Posterior cingulate gyrus (tissue), 11 donors: ENCODE results near the gene IRF2.

Source experiments
- DNase-seq, 10 donors: peaks; one replicate each; pipeline versions ENCODE4 v3.0.0 to v3.0.0-alpha.2; 2020 to 2021; ENCODE audit warnings: mixed read lengths in 3 of 10
- intact Hi-C: fragments of 100-400 bp; cut with DNase I; formaldehyde crosslinking; loops from one replicate; pipeline ENCODE4 v1.15.1; 2023

Gene IRF2

DNA sequence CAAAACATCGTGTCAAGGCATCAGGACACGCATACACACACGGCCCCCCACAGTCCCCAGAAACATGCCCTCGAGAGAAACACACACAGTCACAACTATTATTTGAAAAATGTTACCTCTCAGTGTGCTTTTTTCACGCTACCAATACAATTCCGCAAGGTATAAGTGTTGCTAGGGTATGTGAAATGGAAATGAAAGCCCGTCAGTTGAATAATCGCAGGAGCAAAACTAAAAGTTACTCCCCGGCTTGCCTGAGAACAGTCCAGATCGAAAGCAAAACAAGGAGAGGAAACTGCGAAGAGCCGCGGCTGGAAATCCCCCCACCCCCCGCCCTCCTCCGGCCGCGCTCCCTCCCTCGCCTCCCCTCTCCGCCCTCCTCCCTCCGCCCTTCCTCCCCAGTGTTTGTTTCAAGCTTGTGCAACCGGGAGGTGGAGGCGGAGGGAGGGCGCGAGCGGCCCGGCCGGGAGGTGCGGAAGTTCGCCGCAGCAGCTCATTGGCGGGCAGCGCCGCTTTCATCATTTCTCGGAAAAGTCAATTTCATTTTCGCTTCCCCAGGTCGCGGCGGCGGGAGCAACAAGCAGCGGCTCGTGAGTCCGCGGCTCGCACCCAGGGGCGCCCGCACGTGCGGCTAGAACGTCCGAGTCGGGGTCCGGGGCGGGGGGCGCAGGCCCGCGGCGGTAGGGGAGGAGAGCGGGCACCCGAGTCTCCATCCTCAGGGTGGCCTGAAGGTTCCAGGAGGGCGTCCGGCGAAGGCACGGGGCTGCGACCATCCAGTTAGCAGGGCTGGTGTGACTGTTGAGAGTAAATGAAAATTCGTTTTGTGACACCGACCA lies at the start of gene IRF2:
Gene IRF2, minus strand, starts transcription at position 288 of the 833 bp plus-strand sequence. CDS start 45,486 bp downstream, outside the sequence.
- DNase-seq, result peak; percentile 88 to 99 (median 94)
- intact Hi-C loops, result loop anchor here (1.0 to 10.0 kb wide), 6 partner anchors 38 to 173 kb away; partner anchors contain the start of genes CASP3 and PRIMPOL

DNA sequence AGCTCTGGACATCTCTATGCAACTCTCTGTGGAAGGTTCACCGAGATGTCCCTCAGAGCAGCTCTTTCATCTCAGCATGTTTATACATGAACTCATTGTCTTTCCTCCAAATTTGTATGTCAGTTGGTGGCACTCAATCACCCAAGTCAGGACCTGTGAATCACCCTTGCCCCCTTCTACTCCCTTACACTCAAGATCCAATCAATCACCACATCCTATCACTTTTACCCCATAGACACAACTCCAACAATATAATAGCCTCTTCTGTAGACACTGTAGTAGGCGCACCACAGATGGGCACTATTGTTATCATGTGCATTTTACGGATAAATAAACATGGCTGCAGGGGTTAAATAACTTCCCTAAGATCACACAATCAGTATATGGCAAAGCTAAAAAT lies 41.3 kb upstream of the IRF2 start:
- intact Hi-C loops, result no loop called here
- DNase-seq, result no peak

DNA sequence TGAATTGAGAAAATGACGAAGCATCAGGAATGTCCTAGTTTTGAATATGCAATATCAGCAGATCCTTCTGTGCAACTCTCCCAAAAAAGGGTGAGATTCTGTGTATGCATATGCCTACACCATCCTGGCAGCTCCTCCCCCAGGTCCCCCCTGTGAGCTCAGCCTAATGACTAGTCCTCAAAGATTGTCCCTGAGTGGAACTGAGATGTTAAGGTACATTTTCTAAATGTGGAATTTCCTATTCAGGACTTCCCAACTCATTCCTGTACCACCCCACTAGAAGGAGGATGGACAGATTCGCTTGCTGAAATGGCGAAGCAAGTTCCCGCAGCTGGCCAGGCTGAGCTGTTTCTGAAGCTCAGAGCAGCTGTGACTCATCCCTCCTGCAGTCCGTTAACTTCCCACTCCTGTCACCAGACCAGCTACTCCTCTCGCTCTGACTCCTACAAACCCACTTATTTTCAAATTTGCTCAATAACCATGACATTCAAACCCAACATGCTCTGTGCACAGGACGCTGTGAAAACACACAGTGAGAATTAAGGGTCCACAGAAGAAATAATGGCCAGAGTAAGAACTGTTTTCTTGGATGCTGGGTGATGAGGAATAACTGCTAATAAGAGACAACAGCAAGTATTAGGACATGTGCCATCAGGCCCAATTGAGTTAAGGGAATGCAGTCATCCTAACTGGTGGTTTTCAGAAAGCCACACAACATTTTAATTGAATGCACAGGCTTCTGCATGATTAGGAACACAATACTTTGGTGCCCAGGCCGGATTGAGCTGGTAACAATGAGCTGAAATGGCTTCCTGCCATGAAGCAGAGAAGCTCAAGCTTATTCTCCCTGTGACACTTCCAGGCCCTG lies 40.0 kb upstream of the IRF2 start:
- peak; percentile 53 to 96 (median 68) for DNase-seq
- intact Hi-C loops, result loop anchor here (5.0 kb wide), 1 partner anchor 37 kb away; no protein-coding TSS in a partner anchor

DNA sequence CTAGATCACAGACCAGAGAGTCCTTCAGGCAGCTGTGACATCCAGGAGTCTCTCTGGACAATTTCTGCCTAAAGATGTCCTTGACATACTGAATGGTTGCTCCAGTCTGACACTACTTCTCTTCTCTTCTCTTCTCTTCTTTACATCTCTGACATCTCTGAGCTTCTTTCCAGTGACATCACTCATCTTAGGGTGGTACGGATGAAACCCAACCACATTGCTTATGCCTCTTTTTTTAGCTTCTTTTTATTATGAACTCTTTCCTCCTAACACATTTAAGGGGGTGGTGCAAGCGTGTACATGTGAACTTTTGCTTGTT lies 39.4 kb upstream of the IRF2 start:
- DNase-seq, result no peak
- intact Hi-C loops, result loop anchor here (5.0 kb wide), 1 partner anchor 36 kb away; no protein-coding TSS in a partner anchor

DNA sequence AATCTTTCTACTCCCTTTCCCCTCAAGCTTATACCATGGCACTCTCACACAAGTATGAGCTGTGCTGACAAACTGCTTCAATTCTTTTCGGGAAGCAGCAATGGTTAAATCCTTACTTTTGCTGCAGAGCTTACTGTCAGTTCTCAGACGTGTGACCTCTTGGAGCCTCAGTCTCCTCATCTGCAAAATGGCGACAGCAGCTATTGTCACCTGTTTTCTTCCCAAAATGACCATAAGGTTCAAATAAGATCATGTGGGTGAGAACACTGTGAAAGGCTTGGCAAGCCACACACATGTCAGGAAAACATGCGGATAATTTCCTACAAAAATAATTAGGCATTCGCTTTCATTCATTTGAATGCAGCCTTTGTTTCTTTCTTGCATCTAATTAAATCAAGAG lies 36.8 kb upstream of the IRF2 start:
- no peak for DNase-seq
- intact Hi-C loops, result loop anchor here (5.0 kb wide), 1 partner anchor 34 kb away; no protein-coding TSS in a partner anchor

DNA sequence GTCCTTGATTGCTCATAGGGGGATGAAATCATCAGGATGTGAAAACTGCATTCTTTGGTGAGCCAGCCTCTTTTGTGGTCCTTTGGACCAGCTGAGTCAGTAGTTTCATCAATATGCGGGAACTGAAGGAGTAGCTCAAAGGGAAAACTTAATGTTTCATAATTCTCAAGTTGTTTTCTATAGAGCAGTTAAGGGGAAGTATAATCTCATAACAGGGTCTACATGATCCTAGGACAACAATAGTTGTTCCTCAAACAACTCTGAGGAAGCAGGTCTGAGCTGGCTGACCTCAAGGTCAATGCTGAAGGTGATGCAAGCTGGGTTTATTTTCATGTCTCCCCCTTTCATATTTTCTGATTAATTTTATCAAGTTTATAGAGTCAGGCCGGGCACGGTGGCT lies 36.1 kb upstream of the IRF2 start:
- DNase-seq, result no peak

DNA sequence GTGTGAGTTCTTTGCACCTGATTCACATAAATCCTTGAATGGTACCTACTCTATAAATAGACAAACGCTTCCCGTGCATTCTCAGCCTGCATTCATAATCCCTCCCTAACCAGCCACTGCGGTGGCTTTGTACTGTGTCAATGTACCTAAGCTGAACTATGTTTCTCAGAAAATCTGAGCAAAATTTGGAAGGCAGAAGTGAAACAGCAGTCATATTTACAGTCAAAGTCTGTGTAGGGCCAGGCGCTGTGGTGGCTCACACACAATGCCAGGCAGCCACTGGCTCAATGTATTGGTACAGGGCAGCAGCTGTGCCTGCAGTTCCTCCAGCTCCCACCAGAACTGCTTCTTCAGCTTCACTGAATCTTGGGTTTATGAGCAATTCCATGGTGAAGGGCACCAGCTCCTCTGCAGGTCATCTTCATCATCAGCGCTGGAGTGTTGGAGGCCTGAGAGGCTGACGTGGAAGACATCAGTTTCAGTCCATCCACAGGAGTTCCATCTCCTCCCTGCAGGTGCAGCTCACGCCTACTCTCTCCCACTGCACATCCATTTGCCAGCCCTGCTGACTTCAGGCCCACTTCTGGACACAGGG lies 32.3 kb upstream of the IRF2 start:
- intact Hi-C loops, result no loop called here

More for the DNA sequence above, 36.1 kb upstream of the IRF2 start:
- intact Hi-C loops, result loop anchor here (5.0 kb wide), 1 partner anchor 33 kb away; no protein-coding TSS in a partner anchor

DNA sequence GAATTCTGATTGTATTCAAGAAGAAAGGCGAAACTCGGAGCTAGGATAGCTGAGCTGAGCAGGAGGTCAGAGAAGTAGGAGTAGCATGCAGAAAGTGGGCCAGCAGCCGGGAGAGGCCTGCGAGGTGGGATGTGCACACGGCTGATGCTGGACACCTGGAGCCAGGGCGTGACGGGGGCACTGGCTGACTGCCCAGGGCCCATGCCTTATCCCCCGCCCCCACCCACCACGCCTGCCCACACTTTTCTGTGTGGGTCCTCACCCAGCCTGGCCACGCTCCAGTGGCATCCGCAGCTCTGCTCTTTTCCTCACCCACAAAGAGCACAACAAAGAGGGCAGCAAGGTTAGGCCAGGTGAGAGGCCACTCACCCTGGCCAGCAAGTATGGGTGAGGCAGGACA lies 30.0 kb upstream of the IRF2 start:
- intact Hi-C loops, result no loop called here
- no peak for DNase-seq

More for the DNA sequence above, 32.3 kb upstream of the IRF2 start:
- DNase-seq, result peak in 7 of 10 donors; percentile 13 to 88 (median 42)

DNA sequence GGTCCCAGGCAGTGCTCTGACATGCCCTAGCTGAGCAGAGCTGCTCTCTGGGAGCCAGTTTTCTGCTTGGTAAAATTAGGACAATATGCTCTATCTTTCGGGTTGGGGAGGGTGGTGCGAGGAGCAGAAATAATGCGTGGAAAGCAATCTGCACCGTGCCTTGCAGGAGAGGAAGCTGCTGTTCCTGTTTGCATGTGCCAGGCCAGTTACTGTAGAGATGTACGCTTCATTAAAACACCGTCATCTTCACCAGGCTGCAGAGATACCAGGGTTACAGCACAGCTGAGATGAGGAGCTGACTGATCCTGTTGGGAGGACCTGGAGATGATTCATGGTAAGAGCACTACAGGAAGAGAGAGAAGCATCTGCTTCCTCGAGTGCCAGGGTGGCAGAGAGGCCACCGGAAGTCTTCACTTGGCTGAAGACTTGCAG lies 29.5 kb upstream of the IRF2 start:
- peak in 1 of 10 donors; percentile 69 for DNase-seq
- intact Hi-C loops, result no loop called here

DNA sequence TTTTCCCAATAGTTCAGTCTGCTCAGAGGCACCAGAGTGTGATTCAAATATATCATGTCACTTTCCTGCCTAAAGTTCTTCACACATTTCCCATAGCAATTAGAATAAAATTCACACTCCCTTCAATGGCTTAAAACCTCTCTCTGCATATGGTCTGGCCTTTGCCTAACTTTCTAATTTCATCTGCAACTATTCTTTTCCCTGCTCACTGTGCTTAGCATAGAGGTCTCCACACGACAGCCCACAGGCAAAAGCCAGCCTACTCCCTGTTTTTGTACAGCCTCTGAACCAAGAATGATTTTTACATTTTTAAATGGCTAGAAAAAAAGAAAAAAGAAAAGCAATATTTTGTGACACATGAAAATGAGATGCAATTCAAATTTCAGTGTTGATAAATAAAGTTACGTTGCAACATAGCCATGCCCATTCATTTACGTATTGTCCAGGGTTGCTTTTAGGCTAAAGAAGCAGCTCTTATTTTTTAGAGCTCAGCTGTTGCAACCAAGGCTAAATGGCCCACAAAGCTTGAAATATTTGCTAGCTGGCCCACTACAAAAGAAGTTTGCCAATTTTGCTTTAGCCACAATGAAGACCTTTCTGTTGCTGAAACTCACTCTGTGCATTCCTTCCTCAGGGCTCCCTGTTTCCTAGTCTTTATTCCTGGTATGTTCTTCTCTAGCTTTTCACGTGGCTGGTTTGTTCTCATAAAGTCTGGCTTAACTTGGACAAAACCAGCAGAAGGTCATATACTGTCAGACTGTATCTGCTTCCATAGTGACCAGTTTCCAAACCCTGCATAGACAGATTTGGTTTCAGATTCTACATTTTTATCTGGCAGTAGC lies 26.6 kb upstream of the IRF2 start:
- intact Hi-C loops, result no loop called here
- no peak for DNase-seq

DNA sequence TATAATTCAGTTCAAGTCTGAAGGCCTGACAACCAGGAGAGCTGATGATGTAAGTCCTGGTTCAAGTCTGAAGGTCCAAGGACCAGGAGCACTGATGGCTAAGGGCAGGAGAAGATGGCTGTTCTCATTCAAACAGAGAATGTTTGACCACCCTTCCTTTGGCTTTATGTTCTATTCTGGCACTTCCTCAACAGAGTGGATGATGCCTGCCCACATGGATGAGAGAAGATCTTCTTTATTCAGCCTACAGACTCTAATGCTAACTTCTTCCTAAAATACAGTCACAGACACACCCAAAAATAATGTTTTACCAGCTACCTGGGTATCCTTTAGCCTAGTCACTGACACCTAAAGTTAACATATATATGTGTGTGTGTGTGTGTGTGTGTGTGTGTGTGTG lies 25.6 kb upstream of the IRF2 start:
- intact Hi-C loops, result no loop called here
- no peak for DNase-seq

DNA sequence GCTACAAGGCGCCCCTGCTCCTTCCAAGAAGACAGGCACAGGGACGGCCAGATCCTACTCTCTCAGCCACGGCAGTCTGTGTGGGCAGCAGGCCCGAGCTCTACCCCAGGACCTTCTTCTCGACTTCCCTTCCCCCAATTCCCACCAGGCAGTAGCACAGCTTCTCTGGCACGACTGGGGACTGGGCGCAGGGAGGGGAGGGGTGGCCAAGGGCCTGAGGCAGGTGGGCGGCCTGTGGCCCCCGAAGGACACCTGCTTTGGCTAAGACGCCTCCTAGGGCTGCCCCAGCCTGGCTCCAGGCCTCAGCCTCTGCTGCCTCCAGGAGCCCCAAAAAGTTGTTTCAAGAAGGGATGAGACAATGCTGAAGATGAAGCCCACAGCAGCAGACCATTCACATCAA lies 24.2 kb upstream of the IRF2 start:
- intact Hi-C loops, result no loop called here
- no peak for DNase-seq

DNA sequence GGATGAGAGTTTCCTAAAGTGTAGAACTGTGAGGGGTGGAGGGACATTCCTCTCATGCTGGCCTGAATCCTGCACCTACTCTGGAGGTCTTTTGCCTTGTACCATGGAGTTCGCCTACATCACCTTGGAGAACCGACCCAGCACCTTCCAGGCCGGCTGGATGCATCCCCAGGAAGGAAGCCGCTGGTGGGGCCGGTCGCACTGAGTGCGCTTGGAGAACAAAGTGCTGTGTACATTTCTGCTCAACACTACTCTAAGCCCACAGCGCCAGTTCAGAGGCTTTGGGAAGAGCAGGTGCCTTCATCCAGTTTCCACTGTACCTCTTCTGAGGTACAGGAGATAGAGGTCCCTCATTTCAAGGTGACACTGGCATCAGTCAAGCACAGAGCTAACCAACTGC lies 15.4 kb upstream of the IRF2 start:
- no peak for DNase-seq
- intact Hi-C loops, result no loop called here

DNA sequence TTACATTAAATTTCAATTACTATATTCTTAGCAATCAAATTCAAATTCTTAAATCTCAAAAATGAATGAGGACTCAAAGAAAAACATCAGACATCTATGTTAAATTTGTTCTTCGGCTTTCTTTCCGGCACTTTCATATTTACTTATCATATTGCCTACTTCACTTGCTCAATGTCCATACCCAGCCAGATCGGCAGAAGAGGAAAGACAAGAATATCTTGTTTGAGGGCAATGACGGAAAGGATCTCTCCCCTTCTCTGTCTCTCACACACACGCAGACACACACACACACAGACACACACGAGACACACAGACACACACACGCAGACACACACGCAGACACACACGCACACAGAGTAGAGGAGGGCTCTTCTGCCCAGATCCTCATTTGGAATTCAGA lies 13.2 kb upstream of the IRF2 start:
- intact Hi-C loops, result no loop called here
- DNase-seq, result no peak

DNA sequence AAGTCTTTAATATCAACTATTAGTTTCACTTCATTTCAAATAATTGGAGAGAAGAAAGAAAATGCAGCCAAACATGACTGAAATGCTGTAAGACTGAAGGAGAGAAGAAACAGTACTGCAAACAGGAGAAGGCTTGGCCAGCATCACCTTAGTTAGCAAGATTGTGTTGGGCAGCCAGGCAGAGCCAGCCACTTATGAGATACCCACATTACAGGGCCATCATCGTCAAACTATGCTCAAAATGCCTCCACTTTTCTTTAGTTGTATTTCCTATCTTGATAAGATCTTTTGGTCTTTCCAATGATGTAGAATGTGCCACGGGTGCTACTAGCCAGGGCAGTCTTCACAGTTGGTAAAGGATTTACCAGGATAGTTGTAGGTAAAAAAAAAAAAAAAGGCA lies 10.9 kb upstream of the IRF2 start:
- DNase-seq, result no peak
- intact Hi-C loops, result no loop called here

DNA sequence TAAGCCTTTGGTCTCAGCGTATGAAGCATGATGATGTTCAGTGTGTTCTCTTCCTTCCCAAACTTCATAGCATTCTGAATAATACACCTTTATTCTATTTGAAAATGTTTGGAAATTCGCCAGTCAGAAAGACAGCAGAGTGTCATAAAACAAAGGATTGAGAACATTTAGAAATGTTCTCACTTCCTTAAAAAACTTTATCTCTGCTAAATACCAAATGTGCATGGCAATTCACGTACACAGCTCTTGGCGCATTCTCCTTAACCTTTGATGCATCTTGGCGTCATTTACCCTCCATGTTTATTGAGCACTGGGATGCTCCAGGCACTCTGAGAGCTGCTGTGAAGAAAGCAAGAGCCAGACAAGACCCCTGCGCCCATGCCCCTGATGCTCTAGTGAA lies 7.2 kb upstream of the IRF2 start:
- intact Hi-C loops, result no loop called here
- no peak for DNase-seq

DNA sequence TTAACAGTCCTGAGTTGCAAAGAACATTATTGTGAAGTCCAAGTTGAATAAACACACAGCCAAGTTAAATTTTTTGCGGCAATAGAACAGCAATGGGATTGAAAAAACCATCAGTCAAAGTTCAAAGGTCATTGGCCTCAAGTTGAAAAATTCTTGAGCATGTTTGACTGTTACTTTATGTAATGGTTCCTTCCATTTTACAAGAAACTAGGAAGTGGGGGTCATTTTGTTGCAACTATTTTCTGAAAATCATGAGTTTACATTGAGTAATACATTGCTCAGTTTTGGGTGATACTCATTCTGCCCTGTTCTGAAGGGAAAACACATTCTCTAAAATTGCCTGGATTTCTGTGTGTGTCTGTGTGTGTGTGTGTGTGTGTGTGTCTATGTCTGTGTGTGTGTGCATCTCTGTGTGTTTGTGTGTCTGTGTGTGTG lies 5.2 kb upstream of the IRF2 start:
- no peak for DNase-seq
- intact Hi-C loops, result loop anchor here (5.0 to 10.0 kb wide), 2 partner anchors 33 to 95 kb away; no protein-coding TSS in a partner anchor

DNA sequence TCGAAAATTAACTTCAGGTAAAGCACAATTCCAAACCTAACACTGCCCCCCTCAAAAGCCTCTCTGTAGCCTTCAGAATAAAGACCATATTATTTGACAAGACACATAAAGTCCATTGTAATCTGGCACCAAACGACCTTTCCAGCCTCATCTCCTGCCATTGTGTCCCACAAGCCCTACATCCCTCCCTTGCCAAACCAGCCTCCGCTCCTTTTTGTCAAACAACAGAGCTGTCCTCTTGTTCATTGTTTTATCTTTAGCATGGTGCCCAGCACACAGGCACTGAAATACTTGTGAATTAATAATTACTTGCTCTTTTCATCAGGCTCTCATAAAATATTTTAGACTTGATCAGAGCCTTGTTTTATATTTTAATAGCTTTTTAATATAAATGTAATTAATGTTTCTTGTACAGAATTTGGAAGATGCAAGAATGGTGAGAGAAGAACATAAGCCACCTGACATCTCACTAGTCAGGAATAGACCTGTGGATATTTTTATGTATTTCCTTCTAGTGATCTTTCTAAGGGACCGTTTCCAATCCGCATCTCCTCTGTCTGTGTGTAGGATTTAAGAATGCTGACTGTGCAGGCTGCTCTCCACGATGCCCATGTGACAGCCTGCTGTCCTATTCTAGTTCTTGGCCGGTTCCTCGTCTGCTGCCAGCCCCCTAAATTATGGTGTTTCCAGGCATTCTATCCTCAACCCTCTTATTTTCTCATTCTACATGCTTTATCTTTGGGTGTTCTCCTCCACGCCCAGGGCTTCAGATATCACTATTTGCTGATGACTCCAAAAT lies 3.0 kb upstream of the IRF2 start:
- DNase-seq, result peak in 9 of 10 donors; percentile 45 to 95 (median 69)
- intact Hi-C loops, result loop anchor here (5.0 to 10.0 kb wide), 2 partner anchors 35 to 93 kb away; no protein-coding TSS in a partner anchor

DNA sequence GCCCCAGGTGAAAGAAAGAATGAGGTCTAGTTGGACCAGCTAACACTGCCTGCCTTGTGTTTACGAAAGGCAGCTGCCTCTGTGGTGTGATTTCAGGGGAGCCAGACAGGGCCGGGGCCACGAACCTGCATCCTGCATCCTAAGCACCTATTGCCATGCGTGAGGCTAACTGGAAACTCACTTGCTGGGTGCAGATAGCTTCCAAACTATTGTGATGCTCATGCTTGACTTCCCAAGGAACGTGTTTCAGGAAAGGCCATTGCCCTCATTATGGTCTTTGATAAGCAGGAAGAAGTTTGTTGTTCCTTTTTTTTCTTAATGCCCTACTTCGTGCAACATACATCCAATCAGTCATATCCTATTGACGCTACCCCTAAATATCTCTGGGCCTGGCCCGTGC lies 2.3 kb upstream of the IRF2 start:
- no peak for DNase-seq
- intact Hi-C loops, result loop anchor here (5.0 to 10.0 kb wide), 2 partner anchors 36 to 92 kb away; no protein-coding TSS in a partner anchor
